B cell (primary cell): ENCODE results near the gene PANK2. TPM values are rescaled to one million over a fixed set of nuclear protein-coding genes. Genes with fewer than 3 reads are reported as not detected.

Source experiments
- ATAC-seq: fragments of 200-7000 bp; cut with Tn5 transposase; one replicate; pipeline ENCODE4 v1.10.0; 2021; ENCODE audit warnings: low read depth, mild to moderate bottlenecking, moderate number of reproducible peaks, moderate library complexity
- CTCF ChIA-PET: fragments of 350-600 bp; sonication (Branson Sonifier 250); formaldehyde crosslinking; loops from one replicate; lab custom pipeline; 2021; ENCODE audit warnings: antibody characterized with exemption, inconsistent platforms; lab: Charles Lee
- POLR2A ChIA-PET: fragments of 350-600 bp; sonication (Branson Sonifier 250); formaldehyde crosslinking; loops from one replicate; lab custom pipeline; 2021; ENCODE audit warnings: antibody characterized with exemption; lab: Charles Lee
- DNase-seq: peaks from one replicate; pipeline ENCODE4 v3.0.0; 2013
- H2AFZ ChIP-seq: 2 replicates; pipeline ENCODE4 v1.6.1; 2012; ENCODE audit warnings: mild to moderate bottlenecking, low read depth, low read length; ENCODE audit not compliant: insufficient read depth, poor library complexity, severe bottlenecking
- H3K27ac ChIP-seq, 2 donors: 1 replicate in 1 of 2; 2 replicates in 1 of 2; pipeline ENCODE4 v1.5.1; 2012 to 2013; ENCODE audit warnings: low read length in 2 of 2, mild to moderate bottlenecking in 2 of 2, moderate library complexity in 1 of 2
- H3K27me3 ChIP-seq, 4 experiments: fragments of 200-600 bp in 1 of 4; sonication (generic) in 1 of 4; replicated peaks in 1 of 4; 1 replicate in 2 of 4; 2 replicates in 2 of 4; pipeline versions ENCODE4 v1.6.1 to v1.7.0; 2013 to 2016; ENCODE audit warnings: low read length in 3 of 4, mild to moderate bottlenecking in 2 of 4, mixed read lengths in 1 of 4, moderate library complexity in 1 of 4; ENCODE audit not compliant: insufficient read depth in 4 of 4, control insufficient read depth in 3 of 4; ENCODE audit errors: control extremely low read depth in 1 of 4
- H3K36me3 ChIP-seq, 2 experiments: replicated peaks in 1 of 2; 1 replicate in 1 of 2; 2 replicates in 1 of 2; pipeline versions ENCODE4 v1.6.1 to v1.7.1; 2013; ENCODE audit warnings: low read length in 1 of 2; ENCODE audit not compliant: insufficient read depth in 2 of 2, control insufficient read depth in 1 of 2; ENCODE audit errors: control extremely low read depth in 1 of 2, extremely low read depth in 1 of 2
- H3K4me1 ChIP-seq, 2 donors: fragments of 200-600 bp in 1 of 2; sonication (generic) in 1 of 2; 1 replicate in 1 of 2; 2 replicates in 1 of 2; pipeline versions ENCODE4 v1.5.1 to v1.6.1; 2013 to 2017; ENCODE audit warnings: low read length in 2 of 2; ENCODE audit not compliant: control insufficient read depth in 2 of 2, insufficient read depth in 2 of 2
- H3K4me2 ChIP-seq: replicated peaks from 2 replicates; pipeline ENCODE3; 2012; ENCODE audit warnings: mild to moderate bottlenecking, low read depth, low read length; ENCODE audit not compliant: poor library complexity, severe bottlenecking
- H3K4me3 ChIP-seq, 5 experiments: fragments of 200-600 bp in 1 of 5; sonication (generic) in 1 of 5; 1 replicate in 3 of 5; 2 replicates in 2 of 5; pipeline versions ENCODE4 v1.5.1 to v1.7.0; 2011 to 2016; ENCODE audit warnings: low read length in 4 of 5, mild to moderate bottlenecking in 4 of 5, low read depth in 2 of 5, control low read depth in 1 of 5, moderate library complexity in 1 of 5; ENCODE audit not compliant: insufficient read depth in 1 of 5; ENCODE audit errors: control extremely low read depth in 1 of 5, extremely low read depth in 1 of 5
- H3K79me2 ChIP-seq: fragments of 200-600 bp; sonication (generic); one replicate; pipeline ENCODE4 v1.6.0; 2016; ENCODE audit warnings: low read length; ENCODE audit not compliant: control insufficient read depth, insufficient read depth
- H3K9ac ChIP-seq: fragments of 200-600 bp; sonication (generic); 2 replicates; pipeline ENCODE4 v1.6.1; 2017; ENCODE audit warnings: mild to moderate bottlenecking, low read length, moderate library complexity
- H3K9me3 ChIP-seq, 3 donors: one replicate each; pipeline versions ENCODE4 v1.6.1 to v1.7.1; 2013; ENCODE audit warnings: low read length in 2 of 3; ENCODE audit not compliant: control insufficient read depth in 2 of 3, insufficient read depth in 1 of 3; ENCODE audit errors: control extremely low read depth in 1 of 3
- H4K20me1 ChIP-seq: 2 replicates; pipeline ENCODE4 v1.6.0; 2012; ENCODE audit warnings: mild to moderate bottlenecking, low read length; ENCODE audit not compliant: insufficient read depth, control insufficient read depth, poor library complexity, severe bottlenecking
- H3K27ac Mint-ChIP-seq: one replicate; pipeline ENCODE4 v1.8.0; 2021; ENCODE audit warnings: mixed read lengths
- H3K27me3 Mint-ChIP-seq: one replicate; pipeline ENCODE4 v1.8.0; 2021; ENCODE audit warnings: mixed read lengths
- H3K4me1 Mint-ChIP-seq: one replicate; pipeline ENCODE4 v1.8.0; 2021; ENCODE audit warnings: mixed read lengths
- H3K4me3 Mint-ChIP-seq: one replicate; pipeline ENCODE4 v1.8.0; 2021; ENCODE audit warnings: mixed read lengths
- H3K9me3 Mint-ChIP-seq: one replicate; pipeline ENCODE4 v1.8.0; 2022; ENCODE audit warnings: mixed read lengths; ENCODE audit not compliant: insufficient read depth
- CTCF ChIP-seq: fragments of 200-600 bp; IDR thresholded peaks from one replicate; pipeline ENCODE4 v1.8.0; 2022; ENCODE audit warnings: antibody characterized with exemption, mild to moderate bottlenecking
- EZH2 ChIP-seq: IDR thresholded peaks from 2 replicates; pipeline ENCODE4 v1.6.1; 2012; ENCODE audit warnings: borderline replicate concordance, low read depth, mild to moderate bottlenecking, moderate library complexity, low read length; ENCODE audit not compliant: insufficient read depth, poor library complexity, severe bottlenecking
- WGBS: methylation state at CpG from one replicate; pipeline ENCODE4 v1.1.5; 2013; ENCODE audit warnings: missing lambda C conversion rate; ENCODE audit not compliant: insufficient coverage; 5-methylcytosine and 5-hydroxymethylcytosine counted together
- intact Hi-C: fragments of 100-400 bp; cut with micrococcal nuclease; formaldehyde crosslinking; loops from one replicate; pipeline ENCODE4 v1.10.0; 2022
- polyA plus RNA-seq: library from polyadenylated mRNA; depleted of rRNA; stranded (reverse); fragments of >200 nt; gene quantifications from 2 replicates; pipeline ENCODE4 v1.2.3, GENCODE V29; 2012
- total RNA-seq, 2 donors: library from RNA; stranded (reverse); fragments of 120-200 nt in 1 of 2; gene quantifications; 1 replicate in 1 of 2; 2 replicates in 1 of 2; pipeline versions ENCODE4 v1.2.3 to v1.2.4, GENCODE V29; 2013 to 2022

Gene PANK2
- total and polyA plus RNA-seq, 2 donors (not counting 1 experiment from before 2014, with no cell fraction given), result 20.5 to 63.3 TPM

- Histone ChIP-seq H3K9me3 (no peaks in the 10 kb centered on the region), H3K4me2 (peak overlapping the region; percentile 88), H2AFZ (peak overlapping the region; percentile 87), H3K79me2 (peaks cover 38% of the 10 kb centered on the region), H4K20me1 (peaks cover 13% of the 10 kb centered on the region), H3K9ac (peak overlapping the region; percentile 78), H3K27ac (peak overlapping the region; percentile 63 to 86), H3K27me3 (no peaks in the 10 kb centered on the region), H3K4me1 (peaks cover 8 to 18% of the 10 kb centered on the region in 2 donors), H3K36me3 (no peaks in the 10 kb centered on the region), H3K4me3 (peak overlapping the region; percentile 48 to 93 (median 86))
- Mint-ChIP-seq H3K4me1 (peaks cover 32% of the 10 kb centered on the region), H3K27ac (peak overlapping the region; percentile 87), H3K27me3 (no peaks in the 10 kb centered on the region), H3K4me3 (peak overlapping the region; percentile 90), H3K9me3 (no peaks in the 10 kb centered on the region)
- POLR2A ChIA-PET, result no interaction called here
- DNase-seq, result no peak
- intact Hi-C loops, result loop anchor here (1.0 to 2.0 kb wide), 7 partner anchors 9 to 238 kb away; partner anchors contain the start of genes ADISSP, AP5S1, CDC25B and CENPB
- ATAC-seq, result no peak
- TF ChIP-seq EZH2 (no peak), CTCF (no peak)
- CTCF ChIA-PET, result interaction anchor here (2.1 kb wide), 1 partner anchor 9 kb away, joined by 9 read pairs; no protein-coding TSS in a partner anchor
- 0% methylated on average over 18 of the region's 22 CpGs for WGBS
Measured at GRCh38 chr20:3846378-3846739, 42.8 kb upstream of the PANK2 start.

- Histone ChIP-seq H3K79me2 (peaks cover 38% of the 10 kb centered on the region), H3K4me1 (peaks cover 8 to 18% of the 10 kb centered on the region in 2 donors), H3K27me3 (no peaks in the 10 kb centered on the region), H3K36me3 (no peaks in the 10 kb centered on the region), H2AFZ (peak within 1 kb of the TSS; percentile 87), H3K4me2 (peak within 1 kb of the TSS; percentile 88), H4K20me1 (peaks cover 13% of the 10 kb centered on the region), H3K9ac (peak within 1 kb of the TSS; percentile 78), H3K4me3 (peak within 1 kb of the TSS; percentile 59 to 93 (median 86)), H3K27ac (peak within 1 kb of the TSS; percentile 63 to 86), H3K9me3 (no peaks in the 10 kb centered on the region)
- Mint-ChIP-seq H3K4me1 (peaks cover 32% of the 10 kb centered on the region), H3K27ac (peak within 1 kb of the TSS; percentile 87), H3K9me3 (no peaks in the 10 kb centered on the region), H3K27me3 (no peaks in the 10 kb centered on the region), H3K4me3 (peak within 1 kb of the TSS; percentile 90)
- ChIA-PET POLR2A (interaction anchor here (0.9 to 1.5 kb wide), 2 partner anchors 26 to 79 kb away, joined by 3 read pairs; partner anchors contain the start of genes ADISSP and AP5S1), CTCF (interaction anchor here (1.5 kb wide), 1 partner anchor 60 kb away, joined by 4 read pairs; no protein-coding TSS in a partner anchor)
- TF ChIP-seq CTCF (no peak), EZH2 (no peak)
- DNase-seq, result peak; percentile 88
- ATAC-seq, result peak; percentile 98
- under 1% methylated on average over 72 of the region's 72 CpGs for WGBS
- intact Hi-C loops, result loop anchor here (1.0 to 2.0 kb wide), 7 partner anchors 8 to 238 kb away; partner anchors contain the start of genes ADISSP, AP5S1, CDC25B and CENPB
Measured at GRCh38 chr20:3846740-3847428, 42.3 kb upstream of the PANK2 start, which contains the start of gene MAVS. TSS of gene MAVS (plus strand) at chr20:3846834. CDS start at chr20:3854625, 7,791 bp downstream.
